Hematopoietic multipotent progenitor cell treated with erythropoietin and hydrocortisone succinate and interleukin-3 and kit ligand, for 15 days (in vitro differentiated cells): Measurements from ENCODE around the gene PPM1D.
A peak's percentile ranks its signal among the peaks of the same experiment; 100 is the strongest.
"Not testable (repeated sequence)": the region's sequence is repeated elsewhere in the genome, so short reads cannot be mapped to it uniquely, and the experiment has no call there.

Experiments
- DNase-seq: peaks from one replicate; pipeline ENCODE4 v3.0.0-alpha.2; 2015; ENCODE audit warnings: low spot score

The PPM1D gene

DNA sequence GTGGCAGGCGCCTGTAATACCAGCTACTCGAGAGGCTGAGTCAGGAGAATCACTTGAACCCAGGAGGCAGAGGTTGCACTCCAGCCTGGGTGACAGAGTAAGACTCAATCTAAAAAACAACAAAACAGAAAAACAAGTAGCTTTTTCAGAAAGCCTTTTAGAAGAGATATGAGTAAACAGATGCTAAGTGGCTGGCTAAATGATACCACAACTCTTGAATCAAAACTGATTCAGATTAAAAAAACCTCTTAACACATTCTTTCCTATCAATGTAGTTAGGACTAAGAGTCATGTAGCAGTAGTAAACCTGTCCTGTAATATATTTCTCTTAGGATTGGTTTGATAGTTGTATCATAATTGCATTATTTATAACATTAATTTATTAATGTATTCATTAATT is 23.0 kb downstream of the PPM1D start:
- no peak for DNase-seq

DNA sequence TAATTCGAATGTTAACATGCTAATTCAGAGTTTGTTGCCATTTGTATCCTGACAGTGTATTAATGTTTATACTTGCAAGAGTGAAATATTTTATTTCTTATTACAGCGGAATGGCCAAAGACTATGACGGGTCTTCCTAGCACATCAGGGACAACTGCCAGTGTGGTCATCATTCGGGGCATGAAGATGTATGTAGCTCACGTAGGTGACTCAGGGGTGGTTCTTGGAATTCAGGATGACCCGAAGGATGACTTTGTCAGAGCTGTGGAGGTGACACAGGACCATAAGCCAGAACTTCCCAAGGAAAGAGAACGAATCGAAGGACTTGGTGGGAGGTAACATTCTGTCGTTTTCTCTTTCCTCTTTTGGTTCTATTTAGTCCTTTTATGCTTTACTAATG is 23.4 kb downstream of the PPM1D start:
- DNase-seq, result no peak

DNA sequence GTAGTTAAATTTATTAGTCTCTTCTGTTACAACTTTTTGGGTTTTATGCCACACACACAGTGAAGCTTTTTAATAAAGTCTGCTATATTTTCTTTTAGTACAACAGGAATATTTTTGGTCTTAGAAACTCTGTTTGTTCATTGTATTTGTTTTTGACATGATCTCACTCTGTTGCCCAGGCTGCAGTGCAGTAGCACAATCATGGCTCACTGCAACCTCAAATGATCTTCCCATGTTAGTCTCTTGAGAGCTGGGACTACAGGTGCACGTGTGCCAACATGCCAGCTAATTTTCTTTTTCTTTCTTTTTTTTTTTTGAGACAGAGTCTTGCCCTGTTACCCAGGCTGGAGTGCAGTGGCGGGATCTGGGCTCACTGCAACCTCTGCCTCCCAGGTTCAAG is 27.1 kb downstream of the PPM1D start:
- DNase-seq, result no peak

DNA sequence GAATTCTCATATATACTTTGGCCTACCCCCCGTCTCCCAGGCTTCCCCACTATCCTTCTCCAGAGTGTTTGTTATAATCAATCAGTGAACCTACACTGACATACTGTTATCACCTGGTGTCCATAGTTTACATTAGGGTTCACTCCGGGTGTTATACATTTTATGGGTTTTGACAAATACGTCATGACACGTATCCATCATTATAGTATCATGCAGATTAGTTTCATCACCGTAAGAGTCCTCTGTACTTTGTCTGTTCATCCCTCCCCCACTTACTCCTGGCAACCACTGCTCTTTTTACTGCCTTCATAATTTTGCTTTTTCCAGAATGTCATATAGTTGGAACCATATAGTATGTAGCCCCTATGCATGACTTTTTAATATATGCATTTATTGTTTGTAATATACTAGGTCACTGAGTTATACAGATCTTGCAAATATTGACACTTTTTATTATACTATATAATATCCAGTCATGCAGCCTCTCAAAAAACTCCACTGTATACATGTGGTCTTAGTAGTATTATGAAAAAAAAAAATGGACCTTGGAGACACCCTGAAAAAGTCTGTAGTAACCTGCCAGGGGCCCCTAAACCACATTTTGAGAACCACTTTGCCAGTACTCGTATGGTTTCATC is 28.4 kb downstream of the PPM1D start:
- no peak for DNase-seq

DNA sequence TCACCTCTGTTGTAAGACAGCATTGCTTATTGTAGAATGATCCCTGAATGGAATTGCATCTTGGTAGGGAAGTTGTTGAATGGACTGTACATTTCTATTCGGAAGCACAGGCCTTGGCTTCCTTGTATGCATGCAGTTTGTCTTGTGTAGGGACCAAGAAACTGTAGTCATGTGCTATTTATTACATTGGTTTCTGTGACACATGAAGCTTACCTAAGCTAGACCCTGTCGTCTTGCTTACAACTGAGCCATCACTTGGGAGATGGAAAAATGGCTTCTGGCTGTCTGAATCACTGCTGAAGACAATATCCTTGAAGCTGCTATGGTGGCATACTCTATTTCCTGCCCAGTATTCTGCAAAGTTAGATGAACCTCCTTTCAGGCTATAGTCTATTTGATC is 29.1 kb downstream of the PPM1D start:
- DNase-seq, result no peak

DNA sequence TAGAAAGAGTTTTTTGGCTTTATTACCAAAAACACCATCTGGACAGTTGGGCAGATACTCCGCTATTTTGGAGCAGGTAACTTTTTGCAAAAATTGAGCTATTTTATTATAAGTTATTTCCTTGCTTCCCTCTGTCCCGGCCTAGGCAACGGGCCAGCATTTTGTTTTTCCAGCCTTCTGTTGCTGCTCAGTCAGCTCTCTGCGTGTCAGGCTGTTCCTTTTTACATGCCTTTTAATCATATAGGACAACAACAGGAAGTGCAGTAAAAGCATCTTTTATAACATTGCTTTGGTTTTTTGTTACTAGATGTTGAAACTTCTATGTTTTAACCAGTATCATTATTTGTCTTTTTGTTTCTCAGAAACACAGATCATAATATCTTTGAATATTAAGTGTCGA is 30.4 kb downstream of the PPM1D start:
- no peak for DNase-seq

DNA sequence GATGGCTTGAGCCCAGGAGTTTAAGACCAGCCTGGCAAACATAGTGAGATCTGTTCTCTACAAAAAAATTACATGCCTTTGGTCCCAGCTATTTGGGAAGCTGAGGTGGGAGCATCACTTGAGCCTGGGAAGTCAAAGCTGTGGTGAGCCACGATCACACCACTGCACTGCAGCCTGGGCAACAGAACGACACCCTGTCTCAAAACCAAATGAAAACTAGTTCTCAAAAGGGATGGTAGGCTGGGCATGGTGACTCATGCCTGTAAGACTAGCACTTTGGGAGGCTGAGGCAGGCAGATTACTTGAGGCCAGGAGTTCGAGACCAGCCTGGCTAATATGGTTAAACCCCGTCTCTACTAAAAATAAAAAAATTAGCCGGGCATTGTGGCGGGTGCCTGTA is 31.1 kb downstream of the PPM1D start:
- no peak for DNase-seq

DNA sequence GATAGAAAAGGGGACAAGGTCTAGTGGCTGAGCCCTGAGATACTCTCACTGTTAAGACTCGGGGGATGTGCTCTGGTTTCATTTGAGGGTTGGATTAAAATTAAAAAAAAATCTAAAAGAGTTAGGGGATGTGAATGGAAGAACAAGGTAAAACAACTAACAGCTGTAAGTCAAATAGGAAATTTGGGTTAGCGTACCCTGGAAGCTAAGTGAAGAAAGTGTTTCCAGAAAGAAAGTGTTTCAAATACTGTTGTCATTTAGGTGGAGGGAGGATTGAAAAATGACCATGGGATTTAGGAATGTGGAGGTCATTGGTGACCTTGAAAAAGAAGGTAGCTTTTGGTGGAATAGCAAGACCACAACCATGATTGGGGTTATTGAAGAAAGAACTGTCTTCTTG is 37.7 kb downstream of the PPM1D start:
- no peak for DNase-seq

DNA sequence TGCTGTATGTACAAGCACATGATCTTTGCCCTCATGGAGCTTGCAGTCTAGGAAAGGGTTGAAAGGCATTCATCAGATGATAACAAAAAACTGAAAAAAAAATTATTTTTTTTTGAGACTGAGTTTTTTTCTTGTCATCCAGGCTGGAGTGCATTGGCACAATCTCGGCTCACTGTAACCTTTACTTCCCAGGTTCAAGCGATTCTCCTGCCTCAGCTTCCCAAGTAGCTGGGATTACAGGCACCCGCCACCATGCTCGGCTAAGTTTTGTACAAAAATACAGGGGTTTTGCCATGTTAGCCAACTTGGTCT is 39.0 kb downstream of the PPM1D start:
- no peak for DNase-seq

DNA sequence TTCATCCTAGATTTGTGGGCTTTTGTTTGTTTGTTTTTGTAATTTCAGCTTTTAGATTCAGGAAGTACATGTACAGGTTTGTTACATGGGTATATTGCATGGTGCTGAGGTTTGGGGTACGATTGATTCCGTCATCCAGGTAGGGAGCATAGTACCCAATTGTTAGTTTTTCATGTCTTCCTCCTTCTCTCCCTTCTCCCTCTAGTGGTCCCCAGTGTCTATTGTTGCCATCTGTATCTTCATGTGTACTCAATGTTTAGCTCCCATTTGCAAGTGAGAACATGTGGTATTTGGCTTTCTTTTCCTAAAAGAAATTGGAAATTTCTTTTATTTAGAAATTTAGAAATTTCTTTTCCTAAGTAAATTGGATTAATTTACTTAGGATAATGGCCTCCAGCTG is 40.5 kb downstream of the PPM1D start:
- DNase-seq, result no peak

DNA sequence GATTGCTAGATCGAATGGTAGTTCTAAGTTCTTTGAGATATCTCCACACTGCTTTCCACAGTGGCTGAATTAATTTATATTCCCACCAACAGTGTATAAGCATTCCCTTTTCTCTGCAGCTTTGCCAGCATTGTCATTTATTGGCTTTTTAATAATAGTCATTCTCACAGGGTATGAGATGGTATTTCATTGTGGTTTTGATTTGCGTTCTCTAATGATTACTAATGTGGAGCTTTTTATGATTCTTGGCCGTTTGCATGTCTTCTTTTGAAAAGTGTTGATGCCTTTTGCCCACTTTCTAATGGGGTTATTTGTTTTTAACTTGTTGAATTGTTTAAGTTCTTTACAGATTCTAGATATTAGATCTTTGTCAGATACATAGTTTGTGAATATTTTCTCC is 41.1 kb downstream of the PPM1D start:
- no peak for DNase-seq

DNA sequence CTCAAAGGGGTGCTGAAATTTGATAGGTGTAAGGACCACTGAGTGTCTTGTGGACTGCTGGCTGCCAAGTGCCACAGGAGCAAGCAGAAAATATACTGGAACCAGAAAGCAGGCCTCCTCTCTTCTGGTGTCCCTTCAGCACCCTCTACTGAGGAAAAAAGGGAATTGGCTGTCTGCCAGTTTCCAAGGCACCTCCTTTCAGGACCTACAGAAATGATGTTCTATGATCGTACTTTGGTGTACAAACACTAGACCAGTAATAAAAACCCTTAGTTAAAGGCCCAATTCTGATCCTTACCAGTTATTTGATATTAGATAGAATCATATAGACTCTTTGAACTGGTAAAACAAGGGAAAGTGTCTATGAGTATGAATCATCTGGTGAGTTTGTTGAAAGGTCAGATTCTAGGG is 41.8 kb downstream of the PPM1D start:
- peak; percentile 86 for DNase-seq

DNA sequence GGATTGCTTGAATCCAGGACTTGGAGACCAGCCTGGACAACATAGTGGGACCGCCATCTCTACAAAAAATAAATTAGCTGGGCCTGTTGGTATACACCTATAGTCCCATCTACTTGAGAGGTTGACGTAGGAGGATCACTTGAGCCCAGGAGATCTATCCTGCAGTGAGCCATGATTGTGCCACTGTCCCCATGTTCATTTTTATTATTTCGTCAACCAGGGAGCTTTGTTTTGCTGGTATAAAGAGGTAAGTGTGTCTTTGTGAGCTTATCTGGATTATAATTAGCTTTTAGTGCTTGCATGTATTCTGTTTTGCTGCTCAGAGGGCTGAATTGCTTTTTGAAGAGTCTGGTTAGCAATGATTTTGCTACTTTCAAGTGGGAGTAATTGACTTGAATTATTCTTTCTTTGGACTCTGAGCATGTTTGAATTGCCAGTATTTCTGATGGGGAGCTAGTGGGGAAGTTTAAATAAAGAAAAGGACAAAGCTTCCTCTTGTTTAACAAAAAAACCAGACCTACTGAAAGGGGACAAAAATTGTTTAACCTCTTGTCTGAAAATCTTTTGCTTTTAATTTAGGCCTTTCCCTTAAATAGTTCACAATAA is 46.0 kb downstream of the PPM1D start:
- DNase-seq, result no peak

DNA sequence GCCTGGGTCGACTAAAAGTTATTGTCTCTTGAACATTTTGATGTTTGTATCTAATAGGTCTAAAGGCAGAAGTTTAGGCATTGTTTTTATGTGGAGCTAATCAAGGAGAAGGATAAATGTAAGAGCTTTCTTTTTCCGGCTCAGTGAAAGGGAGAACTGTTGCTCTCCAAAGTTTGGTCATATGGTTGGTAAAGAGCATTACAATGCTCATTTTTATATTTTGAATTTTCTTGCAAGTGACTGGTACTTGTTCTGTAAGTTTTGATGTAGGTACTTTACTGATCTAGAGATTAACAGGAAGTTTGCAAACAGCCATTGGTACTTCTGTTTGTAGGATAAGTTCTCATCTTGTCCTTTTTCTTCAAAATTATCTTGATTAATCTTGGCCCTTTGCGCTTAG is 46.7 kb downstream of the PPM1D start:
- DNase-seq, result no peak

DNA sequence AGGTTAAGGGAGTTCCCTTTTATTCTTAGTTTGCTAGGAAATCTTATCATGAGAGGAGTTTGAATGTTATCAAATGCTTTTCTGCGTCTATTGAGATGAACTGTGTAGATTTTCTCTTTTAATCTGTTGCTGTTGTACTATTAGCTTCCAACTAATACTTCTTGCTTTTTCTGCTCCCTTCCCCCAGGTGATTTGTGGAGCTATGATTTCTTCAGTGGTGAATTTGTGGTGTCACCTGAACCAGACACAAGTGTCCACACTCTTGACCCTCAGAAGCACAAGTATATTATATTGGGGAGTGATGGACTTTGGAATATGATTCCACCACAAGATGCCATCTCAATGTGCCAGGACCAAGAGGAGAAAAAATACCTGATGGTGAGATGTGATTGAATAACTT is 47.7 kb downstream of the PPM1D start:
- DNase-seq, result no peak

DNA sequence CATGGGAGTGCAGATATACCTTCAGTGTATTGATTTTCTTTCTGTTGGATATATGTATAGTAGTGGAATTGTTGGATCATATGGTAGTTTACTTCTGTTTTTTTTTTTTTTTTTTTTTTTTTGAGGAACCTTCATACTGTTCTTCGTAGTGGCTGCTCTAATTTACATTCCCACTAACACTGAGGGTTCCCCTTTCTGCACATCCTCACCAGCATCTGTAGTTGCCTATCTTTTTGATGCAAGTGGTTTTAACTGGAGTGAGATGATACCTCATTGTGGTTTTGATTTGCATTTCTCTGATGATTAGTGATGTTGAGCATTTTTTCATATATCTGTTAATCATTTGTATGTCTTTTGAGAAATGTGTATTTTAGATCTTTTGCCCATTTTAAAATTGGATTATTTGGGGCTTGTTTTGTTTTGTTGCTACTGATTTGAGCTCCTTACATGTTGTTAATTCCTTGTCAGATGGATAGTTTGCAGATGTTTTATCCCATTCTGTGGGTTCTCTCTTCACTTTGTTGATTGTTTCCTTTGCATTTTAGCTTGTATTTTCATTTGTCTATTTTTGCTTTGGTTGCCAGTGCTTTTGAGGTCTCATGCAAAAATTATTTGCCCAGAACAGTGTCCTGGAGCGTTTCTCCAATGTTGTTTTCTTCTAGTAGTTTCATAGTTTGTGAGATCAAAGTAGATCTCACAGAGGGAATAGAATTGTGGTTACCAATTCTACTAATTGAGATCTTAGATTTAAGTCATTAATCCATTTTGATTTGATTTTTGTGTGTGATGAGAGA is 52.7 kb downstream of the PPM1D start:
- no peak for DNase-seq

DNA sequence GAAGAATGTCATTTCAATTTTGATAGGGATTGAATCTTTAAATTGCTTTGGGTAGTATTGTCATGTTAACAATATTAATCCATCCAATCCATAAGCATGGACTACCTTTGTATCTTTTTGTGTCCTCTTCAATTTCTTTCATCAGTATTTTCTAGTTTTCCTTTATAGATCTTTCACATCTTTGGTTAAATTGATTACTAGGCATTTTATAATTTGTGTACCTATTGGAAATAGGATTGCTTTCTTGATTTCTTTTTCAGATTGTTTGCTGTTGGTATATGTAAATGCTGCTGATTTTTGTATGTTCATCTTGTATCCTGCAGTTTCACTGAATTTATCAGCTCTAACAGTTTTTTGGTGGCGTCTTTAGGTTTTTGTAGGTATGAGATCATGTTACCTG is 53.6 kb downstream of the PPM1D start:
- DNase-seq, result no peak

DNA sequence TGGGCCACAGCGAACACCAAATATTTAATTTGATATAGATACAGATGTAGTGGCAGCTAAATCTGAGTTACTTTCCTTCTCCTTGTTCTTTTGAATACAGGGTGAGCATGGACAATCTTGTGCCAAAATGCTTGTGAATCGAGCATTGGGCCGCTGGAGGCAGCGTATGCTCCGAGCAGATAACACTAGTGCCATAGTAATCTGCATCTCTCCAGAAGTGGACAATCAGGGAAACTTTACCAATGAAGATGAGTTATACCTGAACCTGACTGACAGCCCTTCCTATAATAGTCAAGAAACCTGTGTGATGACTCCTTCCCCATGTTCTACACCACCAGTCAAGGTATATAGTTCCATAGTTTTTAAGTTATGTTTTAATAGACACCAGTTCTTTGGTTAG is 56.5 kb downstream of the PPM1D start:
- peak; percentile 33 for DNase-seq

DNA sequence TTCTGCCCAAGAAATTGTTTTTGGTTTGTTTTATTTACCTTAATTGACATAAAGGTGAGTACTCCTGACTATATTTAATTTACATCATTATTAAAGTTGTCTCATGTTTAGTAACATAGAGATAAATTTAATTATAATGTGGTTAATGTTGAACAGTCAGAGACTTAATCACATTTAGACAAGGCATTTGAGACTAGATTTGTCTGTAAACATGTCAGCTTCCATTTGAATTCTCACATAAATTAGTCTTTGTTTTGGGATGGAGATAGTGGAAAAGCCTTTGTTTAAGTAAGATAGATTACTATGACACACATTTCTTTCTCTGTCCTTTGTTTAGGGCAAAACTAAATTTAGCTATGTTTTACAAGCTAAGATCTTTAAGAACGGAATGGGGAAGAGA is 59.2 kb downstream of the PPM1D start:
- no peak for DNase-seq

DNA sequence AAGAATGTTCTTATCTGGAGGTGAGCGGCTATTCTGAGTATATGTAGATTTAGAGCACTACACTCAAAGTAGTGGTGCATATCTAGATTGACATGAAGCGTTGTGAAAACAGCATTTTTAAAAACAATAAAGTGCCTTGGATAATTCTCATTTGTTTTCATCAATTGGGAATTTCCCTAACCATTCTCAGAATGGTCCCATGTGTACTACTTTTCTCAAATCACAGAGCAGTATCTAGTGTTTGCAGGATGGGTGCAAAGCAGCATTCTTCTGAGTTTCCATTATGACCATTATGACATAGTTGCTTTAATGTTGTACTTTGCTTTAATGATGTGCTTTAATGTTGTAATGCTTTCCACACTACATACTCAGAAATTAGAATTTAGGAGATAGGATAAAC is 61.5 kb downstream of the PPM1D start:
- no peak for DNase-seq

DNA sequence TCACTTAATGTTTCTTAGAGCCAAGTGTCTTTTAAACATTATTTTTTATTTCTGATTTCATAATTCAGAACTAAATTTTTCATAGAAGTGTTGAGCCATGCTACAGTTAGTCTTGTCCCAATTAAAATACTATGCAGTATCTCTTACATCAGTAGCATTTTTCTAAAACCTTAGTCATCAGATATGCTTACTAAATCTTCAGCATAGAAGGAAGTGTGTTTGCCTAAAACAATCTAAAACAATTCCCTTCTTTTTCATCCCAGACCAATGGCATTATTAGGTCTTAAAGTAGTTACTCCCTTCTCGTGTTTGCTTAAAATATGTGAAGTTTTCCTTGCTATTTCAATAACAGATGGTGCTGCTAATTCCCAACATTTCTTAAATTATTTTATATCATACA is 64.0 kb downstream of the PPM1D start:
- no peak for DNase-seq

DNA sequence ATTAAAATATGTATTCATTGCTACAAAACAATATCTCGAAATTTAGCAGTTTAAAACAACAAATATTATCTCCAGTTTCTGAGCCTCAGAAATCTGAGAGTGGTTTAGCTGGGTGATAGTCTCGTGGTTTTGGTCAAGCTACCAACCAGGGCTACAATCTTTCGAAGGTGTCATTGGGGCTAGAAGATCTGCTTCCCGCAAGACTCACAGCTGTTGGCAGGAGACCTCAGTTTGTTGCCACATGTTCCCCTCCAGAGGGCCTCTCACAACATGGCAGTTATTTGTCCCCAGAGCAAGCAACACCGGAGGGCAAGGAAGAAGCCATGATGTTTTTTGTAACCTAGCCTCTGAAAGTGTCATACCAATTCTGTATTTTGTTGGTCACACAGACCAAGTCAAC is 65.6 kb downstream of the PPM1D start:
- DNase-seq, result no peak

DNA sequence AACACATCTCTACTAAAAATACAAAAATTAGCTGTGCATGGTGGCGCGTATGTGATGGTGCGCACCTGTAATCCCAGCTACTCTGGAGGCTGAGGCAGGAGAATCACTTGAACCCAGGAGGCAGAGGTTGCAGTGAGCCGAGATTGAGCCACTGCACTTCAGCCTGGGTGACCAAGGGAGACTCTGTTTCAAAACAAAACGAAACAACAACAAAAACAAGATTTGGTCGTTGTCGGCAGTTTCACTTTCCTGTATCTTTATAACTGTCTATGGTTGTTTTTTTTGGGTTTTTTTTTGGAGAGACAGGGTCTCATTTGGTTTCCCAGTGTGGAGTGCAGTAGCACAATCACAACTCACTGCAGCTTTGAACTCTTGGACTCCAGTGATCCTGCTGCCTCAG is 68.7 kb downstream of the PPM1D start:
- DNase-seq, result not testable (repeated sequence)

DNA sequence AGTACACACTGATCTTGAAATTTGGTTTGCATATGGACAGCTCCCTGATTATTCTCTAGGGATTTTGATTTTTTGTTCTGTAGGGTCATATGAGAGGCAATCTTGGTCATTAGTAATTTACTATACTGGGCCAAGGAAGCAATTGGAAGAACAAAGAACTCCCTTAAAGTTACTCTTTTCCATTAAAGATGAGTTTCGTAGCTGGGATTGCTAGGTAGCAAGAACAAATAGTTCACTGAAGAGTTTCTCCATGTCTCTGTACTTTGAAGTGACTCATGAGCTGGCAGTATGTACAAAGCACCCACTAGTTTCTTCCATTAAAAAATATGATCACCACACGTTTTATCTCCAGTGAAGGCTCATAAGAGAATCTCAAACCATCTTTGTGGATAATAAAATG is 71.5 kb downstream of the PPM1D start:
- no peak for DNase-seq
